Testis (tissue), 2 donors: Measurements from ENCODE around the gene ZMAT1.

Experiments
- CTCF ChIP-seq, 3 experiments: fragments of 450-650 bp in 2 of 3; fragments of 200-600 bp in 1 of 3; sonication (generic) in 1 of 3; IDR thresholded peaks; one replicate each; pipeline ENCODE4 v1.5.1; 2016 to 2019; ENCODE audit warnings: antibody characterized with exemption in 3 of 3, mild to moderate bottlenecking in 2 of 3, moderate library complexity in 1 of 3
- POLR2A ChIP-seq: fragments of 450-650 bp; IDR thresholded peaks from one replicate; pipeline ENCODE4 v1.6.1; 2017; ENCODE audit warnings: antibody characterized with exemption, mild to moderate bottlenecking, moderate library complexity

GRCh38 chrX:101932249-101932570 is 383 bp upstream of the ZMAT1 start:
- TF ChIP-seq POLR2A (no peak), CTCF (IDR thresholded peaks at IDR 0.05) (no peak)
